H9 (cell line): Measurements from ENCODE around the gene EPHA1. TPM values are rescaled to one million over a fixed set of nuclear protein-coding genes. Genes with fewer than 3 reads are reported as not detected.

ENCODE experiments used
- DNase-seq: peaks from one replicate; pipeline ENCODE4 v3.0.0-alpha.2; 2017
- H2AFZ ChIP-seq: one replicate; pipeline ENCODE4 v1.6.1; 2013; ENCODE audit warnings: mild to moderate bottlenecking, low read length, control low read depth, moderate library complexity
- H2AK5ac ChIP-seq: 2 replicates; pipeline ENCODE4 v1.6.1; 2013; ENCODE audit warnings: low read length, control low read depth, mixed read lengths; ENCODE audit not compliant: insufficient read length
- H2BK120ac ChIP-seq: one replicate; pipeline ENCODE4 v1.6.1; 2013; ENCODE audit warnings: low read depth, mild to moderate bottlenecking, low read length, control low read depth, inconsistent platforms; ENCODE audit not compliant: poor library complexity, severe bottlenecking
- H2BK12ac ChIP-seq: 2 replicates; pipeline ENCODE4 v1.6.1; 2013; ENCODE audit warnings: low read length, control low read depth, mixed read lengths, low read depth; ENCODE audit not compliant: insufficient read length
- H2BK15ac ChIP-seq: 2 replicates; pipeline ENCODE4 v1.6.1; 2013; ENCODE audit warnings: low read depth, low read length, control low read depth
- H2BK20ac ChIP-seq: one replicate; pipeline ENCODE4 v1.6.1; 2013; ENCODE audit warnings: low read depth, mild to moderate bottlenecking, low read length, control low read depth, inconsistent platforms; ENCODE audit not compliant: poor library complexity, severe bottlenecking
- H2BK5ac ChIP-seq: 2 replicates; pipeline ENCODE4 v1.6.1; 2013; ENCODE audit warnings: low read length, control low read depth, mixed read lengths; ENCODE audit not compliant: insufficient read length
- H3K14ac ChIP-seq: 2 replicates; pipeline ENCODE4 v1.6.1; 2013; ENCODE audit warnings: low read length, control low read depth; ENCODE audit not compliant: insufficient read depth
- H3K18ac ChIP-seq: 2 replicates; pipeline ENCODE4 v1.6.1; 2013; ENCODE audit warnings: low read depth, mild to moderate bottlenecking, mixed read lengths, low read length, control low read depth; ENCODE audit not compliant: insufficient read length
- H3K23ac ChIP-seq: 2 replicates; pipeline ENCODE4 v1.6.1; 2013; ENCODE audit warnings: low read length, control low read depth, mixed read lengths, low read depth; ENCODE audit not compliant: insufficient read length
- H3K23me2 ChIP-seq: 2 replicates; pipeline ENCODE4 v1.6.1; 2013; ENCODE audit warnings: low read depth, mild to moderate bottlenecking, mixed read lengths, low read length, control low read depth; ENCODE audit not compliant: insufficient read length, poor library complexity, severe bottlenecking
- H3K27ac ChIP-seq: 2 replicates; pipeline ENCODE4 v1.5.1; 2013; ENCODE audit warnings: low read length, control low read depth, mixed read lengths, low read depth; ENCODE audit not compliant: insufficient read length
- H3K27me3 ChIP-seq: 2 replicates; pipeline ENCODE4 v1.6.1; 2013; ENCODE audit warnings: low read length, control low read depth, inconsistent platforms; ENCODE audit not compliant: insufficient read depth
- H3K4ac ChIP-seq: 2 replicates; pipeline ENCODE4 v1.6.1; 2013; ENCODE audit warnings: low read depth, mild to moderate bottlenecking, control low read depth, inconsistent platforms, low read length, moderate library complexity
- H3K4me1 ChIP-seq: 2 replicates; pipeline ENCODE4 v1.6.1; 2013; ENCODE audit warnings: low read length, control low read depth, inconsistent platforms; ENCODE audit not compliant: insufficient read depth
- H3K4me2 ChIP-seq: 2 replicates; pipeline ENCODE4 v1.6.1; 2013; ENCODE audit warnings: low read length, control low read depth, mixed read lengths; ENCODE audit not compliant: insufficient read length, insufficient read depth
- H3K56ac ChIP-seq: 2 replicates; pipeline ENCODE4 v1.6.1; 2013; ENCODE audit warnings: low read depth, mild to moderate bottlenecking, mixed read lengths, low read length, control low read depth; ENCODE audit not compliant: insufficient read length
- H3K79me1 ChIP-seq: 2 replicates; pipeline ENCODE4 v1.6.1; 2013; ENCODE audit warnings: low read depth, mild to moderate bottlenecking, moderate library complexity, low read length, control low read depth, inconsistent platforms; ENCODE audit not compliant: insufficient read depth, poor library complexity, severe bottlenecking
- H3K79me2 ChIP-seq: 2 replicates; pipeline ENCODE4 v1.6.1; 2013; ENCODE audit warnings: low read length, control low read depth, inconsistent platforms; ENCODE audit not compliant: insufficient read depth
- H3K9ac ChIP-seq: 2 replicates; pipeline ENCODE4 v1.6.1; 2013; ENCODE audit warnings: low read length, control low read depth, mixed read lengths; ENCODE audit not compliant: insufficient read length; ENCODE audit errors: extremely low read depth
- H3K9me3 ChIP-seq: one replicate; pipeline ENCODE4 v1.6.1; 2013; ENCODE audit warnings: low read depth, low read length, inconsistent platforms; ENCODE audit not compliant: control insufficient read depth
- H3T11ph ChIP-seq: one replicate; pipeline ENCODE4 v1.6.1; 2013; ENCODE audit warnings: mild to moderate bottlenecking, low read length, control low read depth, inconsistent platforms
- H4K20me1 ChIP-seq: one replicate; pipeline ENCODE4 v1.6.1; 2013; ENCODE audit not compliant: control insufficient read depth, insufficient read length, insufficient read depth
- H4K5ac ChIP-seq: 2 replicates; pipeline ENCODE4 v1.6.1; 2013; ENCODE audit warnings: low read depth, mild to moderate bottlenecking, mixed read lengths, low read length, control low read depth; ENCODE audit not compliant: insufficient read length
- H4K8ac ChIP-seq: replicated peaks from 2 replicates; pipeline ENCODE4 v1.6.1; 2013; ENCODE audit warnings: low read length, control low read depth, mixed read lengths, low read depth; ENCODE audit not compliant: insufficient read length
- H4K91ac ChIP-seq: 2 replicates; pipeline ENCODE4 v1.6.1; 2013; ENCODE audit warnings: low read depth, mild to moderate bottlenecking, moderate library complexity, mixed read lengths, low read length, control low read depth; ENCODE audit not compliant: insufficient read length
- H3K27ac Mint-ChIP-seq, 3 experiments: 2 replicates in 2 of 3; 3 replicates in 1 of 3; pipeline ENCODE4 v1.8.0; 2020 to 2021; ENCODE audit warnings: mixed read lengths in 3 of 3, mild to moderate bottlenecking in 1 of 3, moderate library complexity in 1 of 3
- H3K27me3 Mint-ChIP-seq: 2 replicates; pipeline ENCODE4 v1.8.0; 2021; ENCODE audit warnings: low read depth, mild to moderate bottlenecking, moderate library complexity, mixed read lengths
- H3K36me3 Mint-ChIP-seq, 3 experiments: 2 replicates in 2 of 3; 3 replicates in 1 of 3; pipeline ENCODE4 v1.8.0; 2020 to 2021; ENCODE audit warnings: low read depth in 3 of 3, mixed read lengths in 3 of 3; ENCODE audit not compliant: insufficient read depth in 1 of 3
- H3K4me1 Mint-ChIP-seq, 2 experiments: 2 replicates each; pipeline ENCODE4 v1.8.0; 2020; ENCODE audit warnings: mixed read lengths in 2 of 2
- H3K4me3 Mint-ChIP-seq, 2 experiments: 2 replicates in 1 of 2; 3 replicates in 1 of 2; pipeline ENCODE4 v1.8.0; 2020 to 2021; ENCODE audit warnings: mild to moderate bottlenecking in 2 of 2, mixed read lengths in 2 of 2, moderate library complexity in 1 of 2
- H3K9me3 Mint-ChIP-seq, 2 experiments: 2 replicates in 1 of 2; 3 replicates in 1 of 2; pipeline ENCODE4 v1.8.0; 2020; ENCODE audit warnings: mild to moderate bottlenecking in 2 of 2, mixed read lengths in 2 of 2, moderate library complexity in 1 of 2
- WGBS: extraction: QIAGEN DNeasy Blood & Tissue Kit; methylation state at CpG from one replicate; pipeline ENCODE4 v1.1.7; 2013; ENCODE audit warnings: missing lambda C conversion rate, low lambda C conversion rate, mixed read lengths; ENCODE audit not compliant: insufficient read length; ENCODE audit errors: extremely low coverage; 5-methylcytosine and 5-hydroxymethylcytosine counted together
- long read RNA-seq: library from polyadenylated mRNA; unstranded; transcript quantifications from one replicate; pipeline ENCODE4 v2.0.0, GENCODE V29; 2020
- total RNA-seq: library from RNA; stranded (reverse); gene quantifications from 2 replicates; pipeline ENCODE4 v1.2.1, GENCODE V29; 2021
- TF ChIP-seq, protein P1 (sequence below): fragments of 200-600 bp; sonication (generic); conservative IDR thresholded peaks from 3 replicates; pipeline ENCODE4 v1.8.0; 2021; ENCODE audit warnings: antibody characterized with exemption, mild to moderate bottlenecking

The EPHA1 gene
- 109 and 119 TPM in 2 replicates for total RNA-seq
- long read RNA-seq, transcript EPHA1-201 (18 exons, 3,363 nt), result major isoform, 413 of 700 reads
- long read RNA-seq, partial matches to known transcripts, result 92 of 700 reads
- long read RNA-seq, other reads (novel, unspliced or antisense), result 195 of 700 reads

DNA sequence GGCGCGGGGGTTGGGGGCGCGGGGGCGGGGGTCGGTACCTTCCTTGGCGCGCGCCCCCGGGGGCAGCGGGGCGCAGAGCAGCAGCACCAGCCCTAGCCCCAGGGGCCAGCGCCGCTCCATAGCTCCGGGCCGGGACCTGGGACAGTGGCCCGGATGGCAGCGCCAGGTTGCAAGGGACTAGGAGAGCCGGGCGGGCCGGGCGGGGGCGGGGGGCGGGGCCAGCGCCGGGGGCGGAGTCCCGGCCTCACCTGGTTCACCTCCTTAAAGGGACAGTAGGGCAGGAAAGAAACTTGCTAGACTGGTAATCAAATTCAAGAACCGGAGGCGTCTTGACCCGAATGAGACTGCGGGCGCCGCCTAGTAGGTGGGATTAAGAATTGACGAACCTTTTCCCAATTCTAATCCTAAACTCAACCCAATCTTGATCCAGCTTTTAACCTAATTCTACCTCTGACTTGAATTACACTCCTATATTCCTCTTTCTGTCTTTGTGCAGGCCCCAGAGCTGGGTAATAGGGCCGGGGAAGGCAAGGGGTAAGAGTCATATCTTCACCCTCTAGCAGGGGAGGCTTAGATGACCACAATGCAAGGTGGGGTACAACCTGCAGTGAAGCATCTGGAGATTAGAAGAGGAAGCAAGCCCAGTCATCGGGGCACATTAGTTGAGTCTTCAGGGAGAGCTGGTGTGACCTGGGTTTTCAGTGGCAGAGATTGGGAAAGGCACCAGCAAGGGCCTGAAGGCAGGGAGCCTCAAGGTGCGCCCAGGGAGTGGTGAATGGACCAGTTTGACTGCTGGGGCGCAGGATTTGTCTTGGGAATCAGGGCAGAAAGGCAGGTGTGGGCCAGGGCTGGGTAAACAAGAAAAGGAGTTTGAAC, at the start of gene EPHA1:
Gene EPHA1, minus strand, starts transcription at position 171 of the 876 bp plus-strand sequence. Its CDS starts 51 bp downstream, at position 120.
- no CpG with 5 or more reads among the region's 39 CpGs for WGBS
- H3K4me2 ChIP-seq, result peak within 1 kb of the TSS; percentile 87

More for the DNA sequence above, at the start of gene EPHA1:
- peak within 1 kb of the TSS; percentile 24 for H2BK5ac ChIP-seq
- peaks cover 22 to 27% (median 24%) of the 10 kb centered on the region in 3 experiments for H3K36me3 Mint-ChIP-seq
- no peak within 1 kb of the TSS for H4K5ac ChIP-seq
- no peak within 1 kb of the TSS for H3T11ph ChIP-seq
- no peak within 1 kb of the TSS for H4K8ac ChIP-seq
- no peak within 1 kb of the TSS for H4K91ac ChIP-seq
- H3K27ac ChIP-seq, result no peak within 1 kb of the TSS
- H2BK12ac ChIP-seq, result no peak within 1 kb of the TSS
- H3K9ac ChIP-seq, result peak within 1 kb of the TSS; percentile 65
- no peaks in the 10 kb centered on the region for H4K20me1 ChIP-seq
- no peaks in the 10 kb centered on the region for H3K27me3 Mint-ChIP-seq
- H3K4ac ChIP-seq, result no peak within 1 kb of the TSS
- H3K79me1 ChIP-seq, result no peaks in the 10 kb centered on the region
- H3K79me2 ChIP-seq, result peaks cover 10% of the 10 kb centered on the region; the same call in 1 of the 2 replicates
- H3K23me2 ChIP-seq, result peaks cover 10% of the 10 kb centered on the region
- H3K4me3 Mint-ChIP-seq, result peak within 1 kb of the TSS; percentile 87 to 96
- peaks cover 35% of the 10 kb centered on the region for H3K4me1 ChIP-seq
- peak within 1 kb of the TSS; percentile 83 to 97 (median 94) for H3K27ac Mint-ChIP-seq
- peak within 1 kb of the TSS; percentile 75 for H3K18ac ChIP-seq
- H2AK5ac ChIP-seq, result no peak within 1 kb of the TSS
- peaks cover 81 to 82% of the 10 kb centered on the region in 2 experiments for H3K4me1 Mint-ChIP-seq
- H3K9me3 Mint-ChIP-seq, result no peaks in the 10 kb centered on the region
- TF ChIP-seq, protein P1, sequence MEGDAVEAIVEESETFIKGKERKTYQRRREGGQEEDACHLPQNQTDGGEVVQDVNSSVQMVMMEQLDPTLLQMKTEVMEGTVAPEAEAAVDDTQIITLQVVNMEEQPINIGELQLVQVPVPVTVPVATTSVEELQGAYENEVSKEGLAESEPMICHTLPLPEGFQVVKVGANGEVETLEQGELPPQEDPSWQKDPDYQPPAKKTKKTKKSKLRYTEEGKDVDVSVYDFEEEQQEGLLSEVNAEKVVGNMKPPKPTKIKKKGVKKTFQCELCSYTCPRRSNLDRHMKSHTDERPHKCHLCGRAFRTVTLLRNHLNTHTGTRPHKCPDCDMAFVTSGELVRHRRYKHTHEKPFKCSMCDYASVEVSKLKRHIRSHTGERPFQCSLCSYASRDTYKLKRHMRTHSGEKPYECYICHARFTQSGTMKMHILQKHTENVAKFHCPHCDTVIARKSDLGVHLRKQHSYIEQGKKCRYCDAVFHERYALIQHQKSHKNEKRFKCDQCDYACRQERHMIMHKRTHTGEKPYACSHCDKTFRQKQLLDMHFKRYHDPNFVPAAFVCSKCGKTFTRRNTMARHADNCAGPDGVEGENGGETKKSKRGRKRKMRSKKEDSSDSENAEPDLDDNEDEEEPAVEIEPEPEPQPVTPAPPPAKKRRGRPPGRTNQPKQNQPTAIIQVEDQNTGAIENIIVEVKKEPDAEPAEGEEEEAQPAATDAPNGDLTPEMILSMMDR, result peak; percentile 75
- peak within 1 kb of the TSS; percentile 83; the same call in 1 of the 2 replicates for H3K14ac ChIP-seq
- H3K27me3 ChIP-seq, result no peaks in the 10 kb centered on the region
- DNase-seq, result peak; percentile 97
- no peak within 1 kb of the TSS for H2BK15ac ChIP-seq
- no peak within 1 kb of the TSS for H3K56ac ChIP-seq
- no peak within 1 kb of the TSS for H2BK20ac ChIP-seq
- H3K23ac ChIP-seq, result no peak within 1 kb of the TSS
- H2BK120ac ChIP-seq, result no peak within 1 kb of the TSS
- no peak within 1 kb of the TSS for H2AFZ ChIP-seq
- no peaks in the 10 kb centered on the region for H3K9me3 ChIP-seq
